CD4-positive, alpha-beta T cell treated with Interleukin-2 at 100 ng/mL for 4 hours (primary cell): ENCODE measurements around the gene ARMC9.
"Not testable (repeated sequence)": the region's sequence is repeated elsewhere in the genome, so short reads cannot be mapped to it uniquely, and the experiment has no call there.

Experiments used
- DNase-seq: peaks from one replicate; pipeline ENCODE4 v3.0.0-alpha.2; 2020; ENCODE audit warnings: low spot score

Gene ARMC9

GRCh38 chr2:231364061-231364460 is 165.6 kb downstream of the ARMC9 start:
- DNase-seq: no peak

- DNase-seq: no peak
These were observed 166.8 kb downstream of the ARMC9 start for GRCh38 chr2:231364961-231365810.

GRCh38 chr2:231367178-231367577 is 168.7 kb downstream of the ARMC9 start:
- DNase-seq: no peak

GRCh38 chr2:231369580-231370428 is 171.4 kb downstream of the ARMC9 start:
- no peak for DNase-seq

- DNase-seq: no peak
These were observed 172.0 kb downstream of the ARMC9 start for GRCh38 chr2:231370429-231370748.

GRCh38 chr2:231370749-231371429 is 172.5 kb downstream of the ARMC9 start:
- DNase-seq: no peak

- no peak for DNase-seq
These were observed 173.1 kb downstream of the ARMC9 start for GRCh38 chr2:231371430-231372054.

- no peak for DNase-seq
These were observed 173.9 kb downstream of the ARMC9 start for GRCh38 chr2:231372326-231372725.

GRCh38 chr2:231373184-231373583 is 174.8 kb downstream of the ARMC9 start:
- no peak for DNase-seq

GRCh38 chr2:231373786-231374349 is 175.4 kb downstream of the ARMC9 start:
- no peak for DNase-seq

- DNase-seq: no peak
These were observed 176.3 kb downstream of the ARMC9 start for GRCh38 chr2:231374771-231375170.

GRCh38 chr2:231375994-231376615 is 177.7 kb downstream of the ARMC9 start:
- DNase-seq: not testable (repeated sequence)

- DNase-seq: no peak
These were observed 178.4 kb downstream of the ARMC9 start for GRCh38 chr2:231376857-231377256.

GRCh38 chr2:231378026-231378722 is 179.7 kb downstream of the ARMC9 start:
- DNase-seq: no peak

- DNase-seq: no peak
These were observed 181.1 kb downstream of the ARMC9 start for GRCh38 chr2:231379266-231380215.

GRCh38 chr2:231380307-231380706 is 181.9 kb downstream of the ARMC9 start:
- no peak for DNase-seq

GRCh38 chr2:231380991-231381847 is 182.8 kb downstream of the ARMC9 start:
- no peak for DNase-seq

- no peak for DNase-seq
These were observed 183.7 kb downstream of the ARMC9 start for GRCh38 chr2:231382116-231382515.
